Psoas muscle (tissue), 8 donors: Measurements from ENCODE around the gene RELT. TPM values are rescaled to one million over a fixed set of nuclear protein-coding genes. Genes with fewer than 3 reads are reported as not detected.

Experiments
- ATAC-seq, 4 donors: fragments of 200-7000 bp; cut with Tn5 transposase; one replicate each; pipeline ENCODE4 v1.9.1; 2020; ENCODE audit warnings: moderate library complexity in 3 of 4, mild to moderate bottlenecking in 2 of 4
- DNase-seq, 2 donors: peaks; one replicate each; pipeline ENCODE4 v3.0.0-alpha.2; 2020
- H3K27ac ChIP-seq: fragments of 200-600 bp; one replicate; pipeline ENCODE4 v1.8.0; 2022
- H3K27me3 ChIP-seq, 3 donors: fragments of 200-600 bp in 1 of 3; one replicate each; pipeline versions ENCODE4 v1.6.1 to v1.8.0; 2013 to 2022; ENCODE audit warnings: low read length in 2 of 3, mild to moderate bottlenecking in 2 of 3, moderate library complexity in 1 of 3; ENCODE audit not compliant: insufficient read depth in 3 of 3
- H3K36me3 ChIP-seq, 2 donors: fragments of 200-600 bp in 1 of 2; one replicate each; pipeline versions ENCODE4 v1.6.1 to v1.8.0; 2013 to 2022; ENCODE audit warnings: low read depth in 1 of 2, mild to moderate bottlenecking in 1 of 2, moderate library complexity in 1 of 2; ENCODE audit not compliant: insufficient read depth in 1 of 2
- H3K4me1 ChIP-seq: fragments of 200-600 bp; one replicate; pipeline ENCODE4 v1.8.0; 2022
- H3K4me3 ChIP-seq: fragments of 200-600 bp; one replicate; pipeline ENCODE4 v1.8.0; 2022; ENCODE audit warnings: mild to moderate bottlenecking
- H3K9me3 ChIP-seq: fragments of 200-600 bp; one replicate; pipeline ENCODE4 v1.8.0; 2022
- WGBS, 3 donors: extraction: QIAGEN DNeasy Blood & Tissue Kit; methylation state at CpG; one replicate each; pipeline versions ENCODE4 v1.1.6 to v1.1.7; 2013; 5-methylcytosine and 5-hydroxymethylcytosine counted together
- intact Hi-C, 2 donors: fragments of 100-400 bp; cut with DNase I; formaldehyde crosslinking; loops; one replicate each; pipeline versions ENCODE4 v1.11.0 to v1.14.2; 2022
- polyA plus RNA-seq, 3 donors: library from polyadenylated mRNA; stranded (reverse); fragments of 200-250 nt; gene quantifications; one replicate each; pipeline ENCODE4 v1.2.3, GENCODE V29; 2013
- total RNA-seq, 4 donors: library from RNA; stranded (reverse); fragmentation: NEBNext Ultra II Directional in 2 of 4; extraction: Animal tissue kit (Norgen Biotek cat#: 25700) in 2 of 4; gene quantifications; one replicate each; pipeline versions ENCODE4 v1.2.1 to v1.2.4, GENCODE V29; 2021 to 2023
- TF ChIP-seq, protein P1 (sequence below): fragments of 200-600 bp; IDR thresholded peaks from one replicate; pipeline ENCODE4 v1.8.0; 2022; ENCODE audit warnings: antibody characterized with exemption
- donor health status: healthy with polysubstance abuse.
- donor health status: DM: no; HTN: no; CAD: no; lungs with moderate emphysema.
- donor health status: Bipolar disorder and iron deficiency.
- donor health status: healthy.
- donor health status: DM: yes; HTN: yes; CAD: no.
- donor health status: DM: no; HTN: no; CAD: no.
- donor health status: DM: no; HTN: no; CAD: no.
- donor health status: DM: yes; HTN: yes; CAD: no.

Gene RELT
- total and polyA plus RNA-seq, 7 donors, result 4.9 to 33.0 (median 15.5) TPM

DNA sequence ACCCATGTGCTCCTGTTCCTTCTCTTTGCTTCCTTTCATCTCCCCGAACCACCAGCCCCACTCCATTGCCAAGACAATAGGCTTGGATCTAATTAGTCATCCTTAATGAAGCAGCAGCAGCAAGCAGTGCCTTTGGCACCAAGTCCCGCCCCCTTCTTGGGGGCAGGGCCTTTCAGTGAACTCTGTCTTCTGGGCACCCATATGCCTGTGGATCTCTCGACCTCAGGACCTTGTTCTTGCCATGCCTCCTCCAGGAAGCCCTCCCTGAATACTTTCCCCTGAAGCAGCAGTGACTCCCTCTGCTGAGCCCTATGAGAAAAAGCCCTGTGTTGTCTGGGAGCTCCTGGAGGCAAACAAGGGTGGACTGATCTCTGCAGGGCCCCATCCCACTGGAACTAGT is 36.0 kb upstream of the RELT start:
- Histone ChIP-seq H3K27me3 (no peaks in the 10 kb centered on the region), H3K27ac (no peak overlapping the region), H3K4me3 (no peak overlapping the region), H3K4me1 (peaks cover 15% of the 10 kb centered on the region), H3K9me3 (no peaks in the 10 kb centered on the region), H3K36me3 (no peaks in the 10 kb centered on the region)
- 70 to 88% (median 73%) methylated on average over 3 of the region's 3 CpGs for WGBS, 3 donors
- ATAC-seq (no peak), DNase-seq (no peak)
- TF ChIP-seq, protein P1, sequence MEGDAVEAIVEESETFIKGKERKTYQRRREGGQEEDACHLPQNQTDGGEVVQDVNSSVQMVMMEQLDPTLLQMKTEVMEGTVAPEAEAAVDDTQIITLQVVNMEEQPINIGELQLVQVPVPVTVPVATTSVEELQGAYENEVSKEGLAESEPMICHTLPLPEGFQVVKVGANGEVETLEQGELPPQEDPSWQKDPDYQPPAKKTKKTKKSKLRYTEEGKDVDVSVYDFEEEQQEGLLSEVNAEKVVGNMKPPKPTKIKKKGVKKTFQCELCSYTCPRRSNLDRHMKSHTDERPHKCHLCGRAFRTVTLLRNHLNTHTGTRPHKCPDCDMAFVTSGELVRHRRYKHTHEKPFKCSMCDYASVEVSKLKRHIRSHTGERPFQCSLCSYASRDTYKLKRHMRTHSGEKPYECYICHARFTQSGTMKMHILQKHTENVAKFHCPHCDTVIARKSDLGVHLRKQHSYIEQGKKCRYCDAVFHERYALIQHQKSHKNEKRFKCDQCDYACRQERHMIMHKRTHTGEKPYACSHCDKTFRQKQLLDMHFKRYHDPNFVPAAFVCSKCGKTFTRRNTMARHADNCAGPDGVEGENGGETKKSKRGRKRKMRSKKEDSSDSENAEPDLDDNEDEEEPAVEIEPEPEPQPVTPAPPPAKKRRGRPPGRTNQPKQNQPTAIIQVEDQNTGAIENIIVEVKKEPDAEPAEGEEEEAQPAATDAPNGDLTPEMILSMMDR, result no peak
- intact Hi-C loops, result no loop called here

DNA sequence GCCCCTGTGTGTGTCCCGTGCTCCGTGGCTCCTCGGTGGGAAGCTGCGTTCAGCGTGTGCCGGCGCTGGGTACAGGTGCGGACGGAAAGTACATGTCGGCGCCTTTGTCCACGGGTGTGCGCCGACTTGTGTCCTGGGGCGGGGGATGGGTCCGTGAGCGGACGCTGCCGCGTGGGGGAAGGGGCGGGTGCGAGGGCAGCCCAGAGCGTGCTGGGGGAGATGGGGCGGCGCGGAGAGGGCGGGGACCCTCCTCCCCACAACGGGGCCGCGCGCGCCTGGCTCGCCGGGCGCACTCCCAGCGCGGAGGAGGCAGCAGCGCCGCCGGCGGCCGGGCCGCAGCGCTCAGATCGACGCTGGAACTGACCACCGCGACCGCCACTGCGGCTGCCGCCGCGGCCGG is 33.6 kb upstream of the RELT start:
- peak; percentile 37 to 72 (median 60) for ATAC-seq
- H3K9me3 ChIP-seq, result no peaks in the 10 kb centered on the region
- no peaks in the 10 kb centered on the region for H3K27me3 ChIP-seq
- H3K27ac ChIP-seq, result peak overlapping the region; percentile 36
- H3K4me3 ChIP-seq, result peak overlapping the region; percentile 62
- TF ChIP-seq, protein P1, result no peak
- intact Hi-C loops, result no loop called here
- peaks cover 17% of the 10 kb centered on the region for H3K4me1 ChIP-seq
- WGBS, 3 donors, result 7 to 20% (median 15%) methylated on average over 26 to 54 of the region's 54 CpGs
- DNase-seq, result no peak
- H3K36me3 ChIP-seq, result peaks cover 0 to 7% of the 10 kb centered on the region in 2 donors

DNA sequence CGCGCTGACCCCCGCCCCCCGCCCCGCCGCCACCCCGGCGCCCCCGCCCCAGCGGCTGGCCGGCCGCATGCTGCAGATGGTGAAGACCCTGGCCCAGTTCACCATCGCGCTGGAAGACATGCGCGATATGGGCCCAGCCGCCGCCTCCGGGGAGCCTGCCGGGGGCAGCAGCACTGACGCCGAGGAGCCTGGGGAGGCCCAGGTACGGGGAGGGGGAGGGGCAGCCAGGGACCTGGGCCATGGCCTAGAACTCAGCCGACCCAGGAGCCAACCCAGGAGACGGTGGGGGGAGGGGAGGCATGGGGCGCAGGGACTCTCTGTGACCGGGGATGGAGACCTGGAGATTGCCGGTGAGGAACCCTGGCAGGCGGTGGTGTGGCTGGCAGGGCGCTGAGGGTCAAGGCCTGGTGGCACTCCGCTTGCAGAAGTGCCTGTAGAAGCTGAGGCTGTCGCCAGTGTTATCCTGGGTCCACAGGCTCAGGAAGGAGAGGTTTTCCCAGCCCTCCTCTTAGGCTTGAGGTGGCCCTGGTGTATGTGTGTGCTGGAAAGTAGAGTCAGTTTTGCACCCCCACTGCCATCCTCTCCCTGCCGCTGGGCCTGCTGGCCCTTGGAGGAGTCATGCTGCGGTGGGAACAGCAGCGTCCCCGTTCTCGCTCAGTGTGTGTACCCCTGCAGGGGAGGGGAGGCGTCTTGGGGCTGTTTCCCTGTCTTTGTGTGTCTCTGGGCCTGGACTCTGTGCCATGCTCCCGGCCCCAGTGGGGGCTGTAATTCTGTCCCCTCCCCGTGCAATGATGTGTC is 32.9 kb upstream of the RELT start:
- Histone ChIP-seq H3K4me1 (peaks cover 17% of the 10 kb centered on the region), H3K27me3 (no peaks in the 10 kb centered on the region), H3K27ac (peak overlapping the region; percentile 36), H3K4me3 (peak overlapping the region; percentile 62), H3K36me3 (peaks cover 0 to 8% of the 10 kb centered on the region in 2 donors), H3K9me3 (no peaks in the 10 kb centered on the region)
- DNase-seq (no peak), ATAC-seq (peak; percentile 19 to 56 (median 36))
- TF ChIP-seq, protein P1, result no peak
- 32 to 54% (median 42%) methylated on average over 25 to 40 of the region's 40 CpGs for WGBS, 3 donors
- intact Hi-C loops, result no loop called here

DNA sequence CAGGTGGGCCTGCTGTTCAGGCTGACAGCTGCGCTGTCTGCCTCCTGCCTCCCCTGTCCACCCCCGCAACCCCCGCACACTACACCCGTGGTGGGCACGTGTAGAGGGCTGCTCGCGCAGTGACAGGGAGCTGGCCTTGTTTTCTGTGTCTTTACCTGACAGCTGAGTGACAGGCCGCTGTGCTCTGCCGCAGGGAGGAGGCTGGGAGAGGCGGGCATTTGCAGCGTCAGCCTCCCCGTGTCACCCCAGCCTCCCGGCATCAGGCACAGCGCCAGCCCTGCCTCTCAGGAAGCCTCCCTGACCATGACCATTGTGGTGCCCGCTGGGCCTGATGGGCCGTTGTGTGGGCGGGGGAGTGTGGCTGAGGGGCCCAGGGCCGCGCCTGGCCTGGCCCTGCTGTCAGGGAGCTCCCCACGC is 32.0 kb upstream of the RELT start:
- peak overlapping the region; percentile 41 for H3K27ac ChIP-seq
- peaks cover 17% of the 10 kb centered on the region for H3K4me1 ChIP-seq
- no peak for DNase-seq

More for the DNA sequence above, 32.0 kb upstream of the RELT start:
- peak; percentile 14 to 50 (median 38) for ATAC-seq
- H3K36me3 ChIP-seq, result peaks cover 0 to 8% of the 10 kb centered on the region in 2 donors
- H3K9me3 ChIP-seq, result no peaks in the 10 kb centered on the region
- WGBS, 3 donors, result 71 to 74% (median 72%) methylated on average over 18 to 20 of the region's 20 CpGs
- H3K4me3 ChIP-seq, result no peak overlapping the region
- TF ChIP-seq, protein P1, result no peak
- no peaks in the 10 kb centered on the region for H3K27me3 ChIP-seq
- intact Hi-C loops, result no loop called here
